Measurements from ENCODE around the gene ARID4A. TPM values are rescaled to one million over a fixed set of nuclear protein-coding genes. Genes with fewer than 3 reads are reported as not detected.

ARID4A gene
- total and polyA plus RNA-seq, 10 of the 15 experiments (the other 5 are each of a cell fraction or from before 2014, with no cell fraction given), result 5.2 to 18.9 (median 12.5) TPM

GRCh38 chr14:58364316-58364715 is 66.0 kb downstream of the ARID4A start:
- FAIRE-seq (no peak), ATAC-seq (no peak), DNase-seq (ENCODE audit: low read depth, low spot score) (no peak)
- Histone ChIP-seq H3K79me2 (ENCODE audit: control insufficient read depth, insufficient read depth, low read length) (no peaks in the 10 kb centered on the region), H4K20me1 (ENCODE audit: control insufficient read depth, insufficient read depth) (no peaks in the 10 kb centered on the region), H3K4me2 (ENCODE audit: control insufficient read depth, insufficient read depth) (no peak overlapping the region), H2AFZ (ENCODE audit: control insufficient read depth, low read depth, low read length) (no peak overlapping the region), H3K9me3 (replicated peaks; ENCODE audit: control insufficient read depth, insufficient read depth, low read length) (no peaks in the 10 kb centered on the region), H3K9ac (ENCODE audit: control insufficient read depth, insufficient read depth, low read length) (no peak overlapping the region), H3K27ac (ENCODE audit: control insufficient read depth, insufficient read depth) (no peak overlapping the region), H3K27me3 (replicated peaks in 1 of 2; ENCODE audit: control insufficient read depth in 2 of 2, insufficient read depth in 2 of 2, low read length in 1 of 2) (no peaks in the 10 kb centered on the region), H3K4me1 (ENCODE audit: control insufficient read depth, insufficient read depth, low read length) (no peaks in the 10 kb centered on the region), H3K36me3 (ENCODE audit: control insufficient read depth in 2 of 2, insufficient read depth in 2 of 2, low read length in 1 of 2) (peaks cover 3 to 7% of the 10 kb centered on the region in 2 experiments; a peak in 2 of 4 replicates), H3K4me3 (no peak overlapping the region)
- ChIA-PET POLR2A (interaction anchor here (0.6 kb wide), 1 partner anchor 111 kb away, joined by 5 read pairs; no protein-coding TSS in a partner anchor), CTCF (interaction anchor here (0.6 to 1.6 kb wide), 4 partner anchors 29 to 1131 kb away, joined by 3 to 4 read pairs (median 3); partner anchors contain the start of gene ARID4A), RAD21 (ENCODE audit: unreplicated experiment) (no interaction called here), SMC1A (ENCODE audit: uncharacterized antibody, unreplicated experiment) (interaction anchor here (0.7 to 1.2 kb wide), 4 partner anchors 9 to 696 kb away, joined by 3 read pairs; no protein-coding TSS in a partner anchor)
- in situ Hi-C loops (cut with MboI) (no loop called here), intact Hi-C loops (cut with micrococcal nuclease; ENCODE audit: unreplicated experiment) (no loop called here)
- TF ChIP-seq SMAD1 (IDR thresholded peaks at IDR 0.05; ENCODE audit: low read depth, partially characterized antibody), result no peak
- TF ChIP-seq, protein P1, sequence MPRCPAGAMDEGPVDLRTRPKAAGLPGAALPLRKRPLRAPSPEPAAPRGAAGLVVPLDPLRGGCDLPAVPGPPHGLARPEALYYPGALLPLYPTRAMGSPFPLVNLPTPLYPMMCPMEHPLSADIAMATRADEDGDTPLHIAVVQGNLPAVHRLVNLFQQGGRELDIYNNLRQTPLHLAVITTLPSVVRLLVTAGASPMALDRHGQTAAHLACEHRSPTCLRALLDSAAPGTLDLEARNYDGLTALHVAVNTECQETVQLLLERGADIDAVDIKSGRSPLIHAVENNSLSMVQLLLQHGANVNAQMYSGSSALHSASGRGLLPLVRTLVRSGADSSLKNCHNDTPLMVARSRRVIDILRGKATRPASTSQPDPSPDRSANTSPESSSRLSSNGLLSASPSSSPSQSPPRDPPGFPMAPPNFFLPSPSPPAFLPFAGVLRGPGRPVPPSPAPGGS (IDR thresholded peaks at IDR 0.05; ENCODE audit: borderline replicate concordance, insufficient read depth, low read depth, low read length, poor library complexity, severe bottlenecking), result no peak
- no peak for TF ChIP-seq ZZZ3 (IDR thresholded peaks at IDR 0.05; ENCODE audit: control insufficient read depth, insufficient read length, low read depth)
- TF ChIP-seq, protein P2, sequence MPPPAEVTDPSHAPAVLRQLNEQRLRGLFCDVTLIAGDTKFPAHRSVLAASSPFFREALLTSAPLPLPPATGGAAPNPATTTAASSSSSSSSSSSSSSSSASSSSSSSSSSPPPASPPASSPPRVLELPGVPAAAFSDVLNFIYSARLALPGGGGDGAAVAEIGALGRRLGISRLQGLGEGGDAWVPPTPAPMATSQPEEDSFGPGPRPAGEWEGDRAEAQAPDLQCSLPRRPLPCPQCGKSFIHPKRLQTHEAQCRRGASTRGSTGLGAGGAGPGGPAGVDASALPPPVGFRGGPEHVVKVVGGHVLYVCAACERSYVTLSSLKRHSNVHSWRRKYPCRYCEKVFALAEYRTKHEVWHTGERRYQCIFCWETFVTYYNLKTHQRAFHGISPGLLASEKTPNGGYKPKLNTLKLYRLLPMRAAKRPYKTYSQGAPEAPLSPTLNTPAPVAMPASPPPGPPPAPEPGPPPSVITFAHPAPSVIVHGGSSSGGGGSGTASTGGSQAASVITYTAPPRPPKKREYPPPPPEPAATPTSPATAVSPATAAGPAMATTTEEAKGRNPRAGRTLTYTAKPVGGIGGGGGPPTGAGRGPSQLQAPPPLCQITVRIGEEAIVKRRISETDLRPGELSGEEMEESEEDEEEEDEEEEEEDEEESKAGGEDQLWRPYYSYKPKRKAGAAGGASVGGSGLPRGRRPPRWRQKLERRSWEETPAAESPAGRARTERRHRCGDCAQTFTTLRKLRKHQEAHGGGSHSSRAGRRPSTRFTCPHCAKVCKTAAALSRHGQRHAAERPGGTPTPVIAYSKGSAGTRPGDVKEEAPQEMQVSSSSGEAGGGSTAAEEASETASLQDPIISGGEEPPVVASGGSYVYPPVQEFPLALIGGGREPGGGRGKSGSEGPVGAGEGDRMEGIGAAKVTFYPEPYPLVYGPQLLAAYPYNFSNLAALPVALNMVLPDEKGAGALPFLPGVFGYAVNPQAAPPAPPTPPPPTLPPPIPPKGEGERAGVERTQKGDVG (CRISPR knock-in tag; IDR thresholded peaks at IDR 0.05), result no peak
- no peak for TF ChIP-seq PKNOX1 (IDR thresholded peaks at IDR 0.05)
- TF ChIP-seq, protein P3, sequence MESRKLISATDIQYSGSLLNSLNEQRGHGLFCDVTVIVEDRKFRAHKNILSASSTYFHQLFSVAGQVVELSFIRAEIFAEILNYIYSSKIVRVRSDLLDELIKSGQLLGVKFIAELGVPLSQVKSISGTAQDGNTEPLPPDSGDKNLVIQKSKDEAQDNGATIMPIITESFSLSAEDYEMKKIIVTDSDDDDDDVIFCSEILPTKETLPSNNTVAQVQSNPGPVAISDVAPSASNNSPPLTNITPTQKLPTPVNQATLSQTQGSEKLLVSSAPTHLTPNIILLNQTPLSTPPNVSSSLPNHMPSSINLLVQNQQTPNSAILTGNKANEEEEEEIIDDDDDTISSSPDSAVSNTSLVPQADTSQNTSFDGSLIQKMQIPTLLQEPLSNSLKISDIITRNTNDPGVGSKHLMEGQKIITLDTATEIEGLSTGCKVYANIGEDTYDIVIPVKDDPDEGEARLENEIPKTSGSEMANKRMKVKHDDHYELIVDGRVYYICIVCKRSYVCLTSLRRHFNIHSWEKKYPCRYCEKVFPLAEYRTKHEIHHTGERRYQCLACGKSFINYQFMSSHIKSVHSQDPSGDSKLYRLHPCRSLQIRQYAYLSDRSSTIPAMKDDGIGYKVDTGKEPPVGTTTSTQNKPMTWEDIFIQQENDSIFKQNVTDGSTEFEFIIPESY (IDR thresholded peaks at IDR 0.05), result no peak
- no peak for TF ChIP-seq PAX8 (IDR thresholded peaks at IDR 0.05)
- no peak for TF ChIP-seq KAT2A (conservative IDR thresholded peaks at IDR 0.05; ENCODE audit: control insufficient read depth, low read depth, low read length)
- no peak for TF ChIP-seq CEBPB (IDR thresholded peaks at IDR 0.05; ENCODE audit: borderline replicate concordance in 1 of 2, low read depth in 2 of 2, low read length in 2 of 2)
- TF ChIP-seq SREBF1 (IDR thresholded peaks at IDR 0.05; ENCODE audit: low read length), result no peak
- TF ChIP-seq EZH2 (IDR thresholded peaks at IDR 0.05; ENCODE audit: borderline replicate concordance, control insufficient read depth, low read depth, low read length), result no peak
- TF ChIP-seq STAT3 (IDR thresholded peaks at IDR 0.05; ENCODE audit: low read depth, low read length), result no peak
- TF ChIP-seq MEF2A (IDR thresholded peaks at IDR 0.05; ENCODE audit: insufficient read depth, low read depth, low read length), result no peak
- no peak for TF ChIP-seq FOXK2 (IDR thresholded peaks at IDR 0.05)
- no peak for TF ChIP-seq TCF7 (IDR thresholded peaks at IDR 0.05; ENCODE audit: borderline replicate concordance)
- no peak for TF ChIP-seq IRF3 (IDR thresholded peaks at IDR 0.05)
- BruUV-seq (replicated peaks), result no TSS peak
- WGBS (ENCODE audit: insufficient coverage, insufficient replicate concordance, low lambda C conversion rate, missing lambda C conversion rate), result 94% methylated on average over 4 of the region's 4 CpGs
